PC-9 (cell line): ENCODE data around the gene NDUFC2. TPM values are rescaled to one million over a fixed set of nuclear protein-coding genes. Genes with fewer than 3 reads are reported as not detected.
A peak's percentile ranks its signal among the peaks of the same experiment; 100 is the strongest.

Experiments used
- BruUV-seq: library from RNA; stranded (reverse); fragments of 400-500 nt; replicated peaks from 2 replicates; lab custom pipeline; 2021; lab: Mats Ljungman, UMichigan
- CTCF ChIA-PET: fragments of 300-600 bp; sonication (Branson Sonifier 250); formaldehyde crosslinking; loops from one replicate; lab custom pipeline; 2022; ENCODE audit warnings: antibody characterized with exemption; lab: Charles Lee
- POLR2A ChIA-PET: fragments of 300-600 bp; sonication (Branson Sonifier 250); formaldehyde crosslinking; loops from one replicate; lab custom pipeline; 2022; ENCODE audit warnings: antibody characterized with exemption; ENCODE audit not compliant: unreplicated experiment; lab: Charles Lee
- DNase-seq, 2 experiments: peaks; one replicate each; pipeline versions ENCODE4 v3.0.0 to v3.0.0-alpha.2; 2015 to 2022; ENCODE audit warnings: mixed read lengths in 1 of 2
- H2AFZ ChIP-seq: fragments of 200-600 bp; sonication (generic); 2 replicates; pipeline ENCODE4 v1.8.1; 2017; ENCODE audit warnings: antibody characterized with exemption
- H3F3A ChIP-seq: fragments of 200-600 bp; sonication (generic); 2 replicates; pipeline ENCODE4 v1.8.1; 2017; ENCODE audit warnings: antibody characterized with exemption, mild to moderate bottlenecking, low read depth; ENCODE audit not compliant: insufficient read depth
- H3K27ac ChIP-seq: fragments of 200-600 bp; sonication (generic); 2 replicates; pipeline ENCODE4 v1.6.1; 2016; ENCODE audit warnings: mixed run types
- H3K27me3 ChIP-seq: fragments of 200-600 bp; sonication (generic); 2 replicates; pipeline ENCODE4 v1.6.1; 2016; ENCODE audit warnings: low read depth, mixed run types; ENCODE audit not compliant: insufficient read depth
- H3K36me3 ChIP-seq: fragments of 200-600 bp; sonication (generic); 2 replicates; pipeline ENCODE4 v1.6.1; 2016; ENCODE audit warnings: low read depth, mixed run types
- H3K4me1 ChIP-seq: fragments of 200-600 bp; sonication (generic); replicated peaks from 2 replicates; pipeline ENCODE4 v1.6.1; 2016; ENCODE audit warnings: mixed run types; ENCODE audit not compliant: insufficient read depth
- H3K4me2 ChIP-seq: fragments of 200-600 bp; sonication (generic); 2 replicates; pipeline ENCODE4 v1.6.1; 2017; ENCODE audit warnings: mixed run types
- H3K4me3 ChIP-seq: fragments of 200-600 bp; sonication (generic); 2 replicates; pipeline ENCODE4 v1.6.1; 2016; ENCODE audit warnings: mixed run types
- H3K79me2 ChIP-seq: fragments of 200-600 bp; sonication (generic); 2 replicates; pipeline ENCODE4 v1.6.1; 2017; ENCODE audit warnings: low read depth, mixed run types
- H3K9me2 ChIP-seq: fragments of 200-600 bp; sonication (generic); 2 replicates; pipeline ENCODE4 v1.8.1; 2017; ENCODE audit warnings: mild to moderate bottlenecking; ENCODE audit not compliant: insufficient read depth
- H3K9me3 ChIP-seq: fragments of 200-600 bp; sonication (generic); 2 replicates; pipeline ENCODE4 v1.8.1; 2016; ENCODE audit warnings: low read depth; ENCODE audit not compliant: insufficient read depth
- H4K20me1 ChIP-seq: fragments of 200-600 bp; sonication (generic); 2 replicates; pipeline ENCODE4 v1.8.1; 2017; ENCODE audit not compliant: insufficient read depth
- EZH2 ChIP-seq: fragments of 200-600 bp; sonication (generic); IDR thresholded peaks from 2 replicates; pipeline ENCODE4 v1.8.0; 2017; ENCODE audit warnings: antibody characterized with exemption, low read depth
- intact Hi-C: fragments of 100-400 bp; cut with micrococcal nuclease; formaldehyde crosslinking; loops from one replicate; pipeline ENCODE4 v1.10.0; 2022; ENCODE audit not compliant: unreplicated experiment
- total RNA-seq: library from RNA; stranded (reverse); gene quantifications from 2 replicates; pipeline ENCODE4 v1.2.3, GENCODE V29; 2021
- TF ChIP-seq, protein P1 (sequence below): fragments of 200-600 bp; sonication (generic); conservative IDR thresholded peaks from 2 replicates; pipeline ENCODE4 v1.6.1; 2017; ENCODE audit warnings: mixed run types, antibody characterized with exemption, mild to moderate bottlenecking, moderate library complexity

Gene NDUFC2
- total RNA-seq, 1 experiment from 2014 or later: 380 TPM

DNA sequence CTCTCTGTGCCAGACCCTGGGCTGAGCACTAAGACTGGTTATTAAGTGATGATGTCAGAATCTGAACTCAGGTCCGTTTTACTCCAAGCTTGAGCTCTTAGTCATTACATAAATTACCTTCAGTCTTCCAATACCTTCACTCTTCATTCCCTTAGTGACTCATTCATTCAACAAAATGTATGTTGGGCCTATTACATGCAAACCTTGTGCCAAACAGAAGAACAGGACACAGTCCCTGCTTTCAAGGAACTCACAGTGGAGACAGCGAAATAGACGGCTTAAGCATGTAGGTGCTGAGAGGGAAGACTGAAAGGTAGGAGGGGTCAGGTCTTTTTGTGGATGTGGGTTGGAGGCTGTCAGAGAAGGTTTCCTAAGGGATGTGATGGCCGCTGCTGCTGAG is 59.9 kb downstream of the NDUFC2 start:
- no peak overlapping the region for H2AFZ ChIP-seq
- H3K9me3 ChIP-seq: no peaks in the 10 kb centered on the region
- BruUV-seq: no TSS peak
- DNase-seq: peak in 1 of 2 experiments; percentile 79
- no peaks in the 10 kb centered on the region for H3K9me2 ChIP-seq
- peaks cover 10% of the 10 kb centered on the region for H3K4me1 ChIP-seq
- H3K27ac ChIP-seq: no peak overlapping the region
- CTCF ChIA-PET: interaction anchor here (0.6 kb wide), 1 partner anchor 413 kb away, joined by 11 read pairs; no protein-coding TSS in a partner anchor
- H4K20me1 ChIP-seq: no peaks in the 10 kb centered on the region
- H3K36me3 ChIP-seq: no peaks in the 10 kb centered on the region
- no peak overlapping the region for H3K4me2 ChIP-seq
- H3K4me3 ChIP-seq: no peak overlapping the region
- H3K79me2 ChIP-seq: no peaks in the 10 kb centered on the region
- POLR2A ChIA-PET: no interaction called here
- H3K27me3 ChIP-seq: no peaks in the 10 kb centered on the region
- intact Hi-C loops: no loop called here
- no peak for TF ChIP-seq EZH2
- TF ChIP-seq, protein P1, sequence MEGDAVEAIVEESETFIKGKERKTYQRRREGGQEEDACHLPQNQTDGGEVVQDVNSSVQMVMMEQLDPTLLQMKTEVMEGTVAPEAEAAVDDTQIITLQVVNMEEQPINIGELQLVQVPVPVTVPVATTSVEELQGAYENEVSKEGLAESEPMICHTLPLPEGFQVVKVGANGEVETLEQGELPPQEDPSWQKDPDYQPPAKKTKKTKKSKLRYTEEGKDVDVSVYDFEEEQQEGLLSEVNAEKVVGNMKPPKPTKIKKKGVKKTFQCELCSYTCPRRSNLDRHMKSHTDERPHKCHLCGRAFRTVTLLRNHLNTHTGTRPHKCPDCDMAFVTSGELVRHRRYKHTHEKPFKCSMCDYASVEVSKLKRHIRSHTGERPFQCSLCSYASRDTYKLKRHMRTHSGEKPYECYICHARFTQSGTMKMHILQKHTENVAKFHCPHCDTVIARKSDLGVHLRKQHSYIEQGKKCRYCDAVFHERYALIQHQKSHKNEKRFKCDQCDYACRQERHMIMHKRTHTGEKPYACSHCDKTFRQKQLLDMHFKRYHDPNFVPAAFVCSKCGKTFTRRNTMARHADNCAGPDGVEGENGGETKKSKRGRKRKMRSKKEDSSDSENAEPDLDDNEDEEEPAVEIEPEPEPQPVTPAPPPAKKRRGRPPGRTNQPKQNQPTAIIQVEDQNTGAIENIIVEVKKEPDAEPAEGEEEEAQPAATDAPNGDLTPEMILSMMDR: no peak
- H3F3A ChIP-seq: peaks cover 12% of the 10 kb centered on the region; the same call in 1 of the 2 replicates

Other genes starting within 250 kb of the NDUFC2 start
- gene INTS4, start 85.2 kb downstream of the NDUFC2 start, total RNA-seq: 43.9 and 53.8 TPM in 2 replicates
- 12.0 and 21.3 TPM in 2 replicates for gene KCTD14, start 56.6 kb downstream of the NDUFC2 start, total RNA-seq
- gene THRSP, start 16.0 kb downstream of the NDUFC2 start, total RNA-seq: 0.72 TPM in 1 of 2 replicates, not detected in the other
- 63.4 and 67.5 TPM in 2 replicates for gene ALG8, start 59.8 kb upstream of the NDUFC2 start, total RNA-seq
- 16.1 and 16.5 TPM in 2 replicates for gene KCTD21, start 108.8 kb upstream of the NDUFC2 start, total RNA-seq
- 12.8 and 13.5 TPM in 2 replicates for gene USP35, start 109.1 kb upstream of the NDUFC2 start, total RNA-seq